ENCODE data around the gene ZC3H7B.
"Not testable (repeated sequence)": the region's sequence is repeated elsewhere in the genome, so short reads cannot be mapped to it uniquely, and the experiment has no call there.

The ZC3H7B gene

DNA sequence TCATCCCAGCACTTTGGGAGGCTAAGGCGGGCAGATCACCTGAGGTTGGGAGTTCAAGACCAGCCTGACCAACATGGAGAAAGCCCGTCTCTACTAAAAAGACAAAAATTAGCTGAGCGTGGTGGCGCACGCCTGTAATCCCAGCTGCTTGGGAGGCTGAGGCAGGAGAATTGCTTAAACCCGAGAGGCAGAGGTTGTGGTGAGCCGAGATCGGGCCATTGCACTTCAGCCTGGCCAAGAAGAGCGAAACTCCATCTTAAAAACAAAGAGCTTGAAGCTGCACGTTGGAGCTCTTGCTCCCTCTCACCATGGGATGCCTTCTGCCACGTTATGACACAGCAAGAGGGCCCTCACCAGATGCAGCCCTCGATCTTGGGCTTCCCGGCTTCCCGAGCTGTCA is 101.5 kb downstream of the ZC3H7B start:
- in situ Hi-C loops (cut with MboI; ENCODE audit: low sequenced_read_pairs): loop anchor here (5.0 kb wide), 1 partner anchor 114 kb away; no protein-coding TSS in a partner anchor
- not testable (repeated sequence) for H3K4me3 ChIP-seq; H3K4me1 ChIP-seq; H3K36me3 ChIP-seq (replicated peaks); DNase-seq (ENCODE audit: low spot score in 2 of 2); H3K27me3 ChIP-seq (ENCODE audit: low read depth); H3K9me3 ChIP-seq

DNA sequence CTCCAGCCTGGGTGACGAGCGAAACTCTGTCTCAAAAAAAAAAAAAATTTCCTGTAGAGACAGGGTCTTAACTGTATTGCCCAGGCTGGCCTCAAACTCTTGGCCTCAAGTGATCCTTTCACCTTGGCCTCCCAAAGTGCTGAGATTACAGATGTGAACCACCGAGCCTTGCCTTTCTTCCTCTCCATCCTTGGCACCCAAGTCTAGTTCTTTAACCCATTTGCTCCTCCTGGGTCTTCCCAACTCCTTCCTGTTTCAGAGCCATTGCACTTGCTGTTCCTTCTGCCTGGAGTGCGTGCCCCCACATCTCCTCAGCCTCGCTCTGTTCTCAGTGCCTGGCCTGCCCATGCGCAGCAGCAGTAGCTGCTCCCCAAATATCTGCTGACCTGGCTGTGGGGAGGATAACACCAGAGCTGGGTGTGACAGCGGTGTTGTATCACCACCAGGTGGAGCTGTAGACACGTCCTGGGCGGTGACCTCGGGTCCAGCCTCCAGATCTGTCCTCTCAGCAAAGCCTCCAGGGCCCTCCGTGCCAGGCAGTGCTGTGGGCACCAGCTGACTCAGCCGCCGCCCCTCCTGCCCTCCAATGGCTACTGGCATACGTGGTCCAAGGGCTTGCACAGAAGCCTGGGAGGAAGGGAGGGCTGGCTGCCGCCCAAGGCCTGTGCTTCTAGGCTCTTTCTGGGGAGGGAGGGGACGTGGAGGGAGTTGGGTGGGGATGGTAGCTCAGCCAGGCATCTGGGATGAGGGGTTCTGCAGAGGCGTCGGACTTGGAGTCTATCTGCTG is 102.4 kb downstream of the ZC3H7B start:
- no peak overlapping the region for H3K4me3 ChIP-seq
- DNase-seq (ENCODE audit: low spot score in 2 of 2): peak; percentile 65 to 88
- H3K4me1 ChIP-seq: no peaks in the 10 kb centered on the region
- no peaks in the 10 kb centered on the region for H3K36me3 ChIP-seq (replicated peaks)
- H3K27me3 ChIP-seq (ENCODE audit: low read depth): no peaks in the 10 kb centered on the region
- no peaks in the 10 kb centered on the region for H3K9me3 ChIP-seq
- in situ Hi-C loops (cut with MboI; ENCODE audit: low sequenced_read_pairs): loop anchor here (5.0 kb wide), 1 partner anchor 114 kb away; no protein-coding TSS in a partner anchor

DNA sequence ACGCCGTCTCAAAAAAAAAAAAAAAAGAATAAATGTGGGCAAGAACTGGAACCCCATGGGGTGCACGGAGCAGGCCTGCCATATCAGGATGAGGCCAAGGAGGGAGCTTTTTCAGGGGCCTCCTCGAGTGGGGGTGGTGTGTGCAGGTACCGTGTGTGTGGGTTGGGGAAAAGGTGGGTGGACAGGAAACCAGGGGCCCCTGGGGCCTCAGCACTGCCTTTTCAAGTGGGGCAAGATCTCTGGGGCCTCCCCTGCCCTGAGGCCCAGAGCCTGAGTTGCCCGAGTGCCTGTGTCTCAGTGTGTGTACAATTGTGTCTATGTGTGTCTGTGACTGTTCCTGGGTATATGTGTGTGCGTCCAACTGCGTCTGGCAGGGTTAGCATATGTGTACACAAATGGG is 104.3 kb downstream of the ZC3H7B start:
- in situ Hi-C loops (cut with MboI; ENCODE audit: low sequenced_read_pairs): no loop called here

GRCh38 chr22:41406410-41406809 is 105.1 kb downstream of the ZC3H7B start:
- no peaks in the 10 kb centered on the region for H3K27me3 ChIP-seq (ENCODE audit: low read depth)
- no peaks in the 10 kb centered on the region for H3K9me3 ChIP-seq
- in situ Hi-C loops (cut with MboI; ENCODE audit: low sequenced_read_pairs): no loop called here
- H3K4me1 ChIP-seq: no peaks in the 10 kb centered on the region
- H3K4me3 ChIP-seq: no peak overlapping the region
- H3K36me3 ChIP-seq (replicated peaks): no peaks in the 10 kb centered on the region
- no peak for DNase-seq (ENCODE audit: low spot score in 2 of 2)

More for the DNA sequence above, 104.3 kb downstream of the ZC3H7B start:
- H3K9me3 ChIP-seq: no peaks in the 10 kb centered on the region
- no peak for DNase-seq (ENCODE audit: low spot score in 2 of 2)
- H3K36me3 ChIP-seq (replicated peaks): no peaks in the 10 kb centered on the region
- no peak overlapping the region for H3K4me3 ChIP-seq
- H3K27me3 ChIP-seq (ENCODE audit: low read depth): no peaks in the 10 kb centered on the region
- no peaks in the 10 kb centered on the region for H3K4me1 ChIP-seq

DNA sequence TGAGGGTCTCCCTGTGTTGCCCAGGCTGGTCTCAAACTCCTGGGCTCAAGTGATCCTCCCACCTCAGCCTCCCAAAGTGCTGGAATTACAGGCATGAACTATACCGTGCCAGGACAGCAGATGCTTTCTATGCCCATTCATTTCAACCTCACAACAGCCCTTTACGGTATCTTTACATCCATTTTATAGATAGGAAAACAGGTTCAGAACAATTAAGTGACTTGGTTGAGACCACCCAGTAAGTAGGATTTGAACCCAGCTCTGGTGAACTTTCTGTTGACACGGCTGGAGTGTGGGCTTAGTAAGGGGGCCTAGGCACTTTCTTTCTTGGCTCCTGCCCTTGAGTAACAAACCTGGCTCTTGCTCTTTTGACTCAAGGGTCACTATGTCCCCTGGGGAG is 106.1 kb downstream of the ZC3H7B start:
- Histone ChIP-seq H3K9me3 (no peaks in the 10 kb centered on the region), H3K4me1 (no peaks in the 10 kb centered on the region), H3K4me3 (no peak overlapping the region), H3K36me3 (replicated peaks) (no peaks in the 10 kb centered on the region), H3K27me3 (ENCODE audit: low read depth) (no peaks in the 10 kb centered on the region)
- in situ Hi-C loops (cut with MboI; ENCODE audit: low sequenced_read_pairs): no loop called here
- no peak for DNase-seq (ENCODE audit: low spot score in 2 of 2)

DNA sequence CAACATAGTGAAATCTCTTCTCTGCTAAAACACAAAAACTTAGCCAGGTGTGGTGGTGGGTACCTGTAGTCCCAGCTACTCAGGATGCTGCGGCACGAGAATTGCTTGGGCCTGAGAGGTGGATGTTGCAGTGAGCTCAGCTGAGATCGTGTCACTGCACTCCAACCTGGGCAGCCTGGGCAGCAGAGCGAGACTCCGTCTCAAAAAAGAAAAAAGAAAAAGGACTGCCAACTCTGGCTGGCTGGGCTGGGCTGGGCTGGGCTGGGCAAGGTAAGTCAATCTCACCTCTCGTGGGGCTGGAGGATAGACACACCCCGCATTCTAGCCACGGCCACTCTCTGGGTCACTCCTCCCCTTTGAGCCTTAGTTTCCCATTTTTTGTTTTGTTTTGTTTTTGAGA is 107.3 kb downstream of the ZC3H7B start:
- Histone ChIP-seq H3K36me3 (replicated peaks) (no peaks in the 10 kb centered on the region), H3K27me3 (ENCODE audit: low read depth) (no peaks in the 10 kb centered on the region), H3K4me1 (no peaks in the 10 kb centered on the region), H3K4me3 (no peak overlapping the region), H3K9me3 (no peaks in the 10 kb centered on the region)
- no peak for DNase-seq (ENCODE audit: low spot score in 2 of 2)
- in situ Hi-C loops (cut with MboI; ENCODE audit: low sequenced_read_pairs): no loop called here

Measured in HAP-1 (cell line).